GM12864 (cell line): ENCODE results near the gene HDDC3.

Experiments used
- DNase-seq: peaks from one replicate; pipeline ENCODE4 v3.0.0-alpha.2; 2011; ENCODE audit warnings: low read depth
- H3K4me3 ChIP-seq: 2 replicates; pipeline ENCODE4 v1.5.1; 2011; ENCODE audit warnings: mild to moderate bottlenecking, low read depth, low read length, control low read depth
- CTCF ChIP-seq: IDR thresholded peaks from 2 replicates; pipeline ENCODE4 v1.5.1; 2011; ENCODE audit warnings: low read depth, mild to moderate bottlenecking, moderate library complexity, low read length, control low read depth, inconsistent platforms; ENCODE audit errors: missing control alignments

The HDDC3 gene

GRCh38 chr15:90907838-90908507, 24.4 kb downstream of the HDDC3 start:
- TF ChIP-seq CTCF: no peak
- DNase-seq: no peak
- H3K4me3 ChIP-seq: no peak overlapping the region

GRCh38 chr15:90907051-90907660, 25.2 kb downstream of the HDDC3 start:
- no peak for TF ChIP-seq CTCF
- no peak for DNase-seq
- no peak overlapping the region for H3K4me3 ChIP-seq

- no peak for DNase-seq
- no peak for TF ChIP-seq CTCF
- H3K4me3 ChIP-seq: no peak overlapping the region
Measured at GRCh38 chr15:90906181-90906849, 26.0 kb downstream of the HDDC3 start.

DNA sequence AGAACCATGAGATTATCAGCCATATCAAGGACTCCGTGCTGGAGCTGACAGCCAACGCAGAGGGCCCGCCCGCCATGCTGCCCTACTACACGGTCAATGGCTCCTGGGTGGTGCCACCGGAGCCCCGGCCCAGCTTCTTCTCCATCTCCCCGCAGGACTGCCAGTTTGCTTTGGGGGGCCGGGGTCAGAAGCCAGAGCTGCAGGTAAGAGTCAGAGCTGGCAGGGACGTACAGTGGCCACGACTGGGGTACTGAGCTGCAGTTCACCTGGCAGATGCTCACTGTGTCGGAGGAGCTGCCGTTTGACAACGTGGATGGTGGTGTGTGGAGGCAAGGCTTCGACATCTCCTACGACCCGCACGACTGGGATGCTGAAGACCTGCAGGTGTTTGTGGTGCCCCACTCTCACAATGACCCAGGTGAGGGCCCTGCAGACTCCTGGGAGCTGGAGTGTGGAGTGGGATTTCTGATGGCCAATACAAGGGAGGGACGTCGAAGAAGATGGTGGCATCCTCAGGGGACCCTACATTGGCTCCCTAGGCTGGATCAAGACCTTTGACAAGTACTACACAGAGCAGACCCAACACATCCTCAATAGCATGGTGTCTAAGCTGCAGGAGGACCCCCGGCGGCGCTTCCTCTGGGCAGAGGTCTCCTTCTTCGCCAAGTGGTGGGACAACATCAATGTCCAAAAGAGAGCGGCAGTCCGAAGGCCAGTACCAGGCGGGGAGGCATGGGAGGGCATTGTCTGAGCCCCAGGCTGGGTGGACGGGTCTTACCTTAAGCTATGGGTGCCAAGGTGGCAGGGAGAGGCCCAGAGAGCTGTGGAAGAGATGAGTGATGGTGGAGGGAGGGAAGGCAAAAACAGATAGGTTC, 26.8 kb downstream of the HDDC3 start:
- no peak for TF ChIP-seq CTCF
- DNase-seq: no peak

DNA sequence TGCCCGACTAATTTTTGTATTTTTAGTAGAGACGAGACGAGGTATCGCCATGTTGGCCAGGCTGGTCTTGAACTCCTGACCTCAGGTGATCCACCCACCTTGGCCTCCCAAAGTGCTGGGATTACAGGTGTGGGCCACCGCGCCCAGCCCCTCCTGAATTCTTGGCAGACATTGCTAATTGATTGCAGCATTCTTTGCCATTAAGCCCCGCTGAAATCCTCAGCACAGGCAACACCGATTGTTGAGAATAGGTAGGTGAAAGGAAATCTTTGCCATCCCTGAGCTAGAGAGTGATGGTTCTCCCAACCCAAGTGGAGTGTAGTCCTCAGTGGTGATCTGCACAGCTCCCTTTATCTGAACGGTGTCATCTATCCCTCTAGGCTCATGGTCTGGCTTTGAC, 27.6 kb downstream of the HDDC3 start:
- TF ChIP-seq CTCF: no peak
- no peak overlapping the region for H3K4me3 ChIP-seq
- DNase-seq: no peak

More for the DNA sequence above, 26.8 kb downstream of the HDDC3 start:
- H3K4me3 ChIP-seq: no peak overlapping the region

DNA sequence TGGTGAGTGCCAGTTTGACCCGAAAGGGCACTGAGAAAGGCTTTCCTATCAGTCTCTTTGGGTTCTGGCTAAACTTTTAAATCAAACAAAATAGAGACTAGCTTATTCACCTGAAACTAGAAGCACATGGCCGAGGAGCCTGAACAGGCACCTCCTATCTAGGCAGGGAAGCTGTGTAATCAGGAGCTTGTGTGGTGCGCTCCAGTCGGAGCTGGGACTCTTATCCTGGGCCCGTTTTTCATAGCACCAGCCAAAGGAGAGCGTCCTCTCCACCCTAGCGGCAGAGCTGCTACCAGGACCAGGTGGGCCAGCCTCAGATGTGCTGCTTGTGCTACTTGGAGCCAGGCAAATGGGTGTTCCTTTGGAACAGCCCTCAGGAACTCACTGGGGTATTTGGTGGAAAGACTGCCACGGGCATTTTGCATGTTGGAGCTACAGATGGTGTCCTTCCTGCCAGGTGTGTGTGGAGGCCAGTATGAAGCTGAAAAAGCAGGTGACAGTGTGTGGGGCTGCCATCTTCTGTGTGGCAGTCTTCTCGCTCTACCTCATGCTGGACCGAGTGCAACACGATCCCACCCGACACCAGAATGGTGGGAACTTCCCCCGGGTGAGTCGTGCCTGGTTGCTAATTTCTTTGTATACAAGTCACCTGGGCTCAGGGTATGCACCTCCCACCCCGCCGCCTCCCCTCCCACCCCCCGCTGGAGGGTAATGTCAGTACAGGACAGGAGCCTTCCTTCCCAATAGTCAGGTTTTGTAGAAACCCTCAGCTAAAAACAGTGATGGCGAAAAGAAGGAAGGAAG, 28.4 kb downstream of the HDDC3 start:
- TF ChIP-seq CTCF: no peak
- H3K4me3 ChIP-seq: peak overlapping the region; percentile 84
- no peak for DNase-seq
